ENCODE results near the gene MLF1. TPM values are rescaled to one million over a fixed set of nuclear protein-coding genes. Genes with fewer than 3 reads are reported as not detected.

MLF1 gene
- total RNA-seq, 1 experiment from 2014 or later = 20.4 TPM

GRCh38 chr3:158535918-158536317 is 35.1 kb upstream of the MLF1 start:
- no peak overlapping the region for H3K4me2 ChIP-seq (ENCODE audit: insufficient read depth, insufficient read length, low read length)
- H3K79me2 ChIP-seq (ENCODE audit: insufficient read depth, low read length) = no peaks in the 10 kb centered on the region
- no peak overlapping the region for H3K56ac ChIP-seq (ENCODE audit: insufficient read length, low read depth, low read length)
- H2AFZ ChIP-seq (ENCODE audit: low read length) = no peak overlapping the region
- H2BK5ac ChIP-seq (ENCODE audit: insufficient read length, low read length) = no peak overlapping the region
- no peak overlapping the region for H4K8ac ChIP-seq (replicated peaks; ENCODE audit: insufficient read length, low read depth, low read length)
- H3K36me3 Mint-ChIP-seq (ENCODE audit: insufficient read depth in 1 of 3, low read depth in 3 of 3) = no peaks in the 10 kb centered on the region
- H2AK5ac ChIP-seq (ENCODE audit: insufficient read length, low read length) = no peak overlapping the region
- no peak overlapping the region for H3K27ac Mint-ChIP-seq
- no peaks in the 10 kb centered on the region for H3K27me3 ChIP-seq (ENCODE audit: insufficient read depth, low read length)
- H3K9ac ChIP-seq (ENCODE audit: extremely low read depth, insufficient read length, low read length) = no peak overlapping the region
- no peaks in the 10 kb centered on the region for H3K27me3 Mint-ChIP-seq (ENCODE audit: low read depth)
- H3K4me1 Mint-ChIP-seq = 0 out of 4 replicates have a peak, but pooled peaks cover 0 to 3% of the 10 kb centered on the region in 2 experiments
- H4K20me1 ChIP-seq (ENCODE audit: control insufficient read depth, insufficient read depth, insufficient read length) = no peaks in the 10 kb centered on the region
- H2BK15ac ChIP-seq (ENCODE audit: low read depth, low read length) = no peak overlapping the region
- H3K4ac ChIP-seq (ENCODE audit: low read depth, low read length) = no peak overlapping the region
- TF ChIP-seq, protein P1, sequence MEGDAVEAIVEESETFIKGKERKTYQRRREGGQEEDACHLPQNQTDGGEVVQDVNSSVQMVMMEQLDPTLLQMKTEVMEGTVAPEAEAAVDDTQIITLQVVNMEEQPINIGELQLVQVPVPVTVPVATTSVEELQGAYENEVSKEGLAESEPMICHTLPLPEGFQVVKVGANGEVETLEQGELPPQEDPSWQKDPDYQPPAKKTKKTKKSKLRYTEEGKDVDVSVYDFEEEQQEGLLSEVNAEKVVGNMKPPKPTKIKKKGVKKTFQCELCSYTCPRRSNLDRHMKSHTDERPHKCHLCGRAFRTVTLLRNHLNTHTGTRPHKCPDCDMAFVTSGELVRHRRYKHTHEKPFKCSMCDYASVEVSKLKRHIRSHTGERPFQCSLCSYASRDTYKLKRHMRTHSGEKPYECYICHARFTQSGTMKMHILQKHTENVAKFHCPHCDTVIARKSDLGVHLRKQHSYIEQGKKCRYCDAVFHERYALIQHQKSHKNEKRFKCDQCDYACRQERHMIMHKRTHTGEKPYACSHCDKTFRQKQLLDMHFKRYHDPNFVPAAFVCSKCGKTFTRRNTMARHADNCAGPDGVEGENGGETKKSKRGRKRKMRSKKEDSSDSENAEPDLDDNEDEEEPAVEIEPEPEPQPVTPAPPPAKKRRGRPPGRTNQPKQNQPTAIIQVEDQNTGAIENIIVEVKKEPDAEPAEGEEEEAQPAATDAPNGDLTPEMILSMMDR (conservative IDR thresholded peaks at IDR 0.05) = no peak
- no peaks in the 10 kb centered on the region for H3K9me3 ChIP-seq (ENCODE audit: control insufficient read depth, low read depth, low read length)
- H3K27ac ChIP-seq (ENCODE audit: insufficient read length, low read depth, low read length) = no peak overlapping the region
- no peak overlapping the region for H4K91ac ChIP-seq (ENCODE audit: insufficient read length, low read depth, low read length)
- H4K5ac ChIP-seq (ENCODE audit: insufficient read length, low read depth, low read length) = no peak overlapping the region
- H2BK20ac ChIP-seq (ENCODE audit: low read depth, low read length, poor library complexity, severe bottlenecking) = no peak overlapping the region
- no CpG with 5 or more reads among the region's 2 CpGs for WGBS (ENCODE audit: extremely low coverage, insufficient read length, low lambda C conversion rate)
- no peak overlapping the region for H3T11ph ChIP-seq (ENCODE audit: low read length)
- no peak overlapping the region for H3K14ac ChIP-seq (ENCODE audit: insufficient read depth, low read length)
- H3K4me1 ChIP-seq (ENCODE audit: insufficient read depth, low read length) = no peaks in the 10 kb centered on the region
- no peak overlapping the region for H3K4me3 Mint-ChIP-seq
- H3K79me1 ChIP-seq (ENCODE audit: insufficient read depth, low read depth, low read length, poor library complexity, severe bottlenecking) = no peaks in the 10 kb centered on the region
- H3K23ac ChIP-seq (ENCODE audit: insufficient read length, low read depth, low read length) = no peak overlapping the region
- H3K18ac ChIP-seq (ENCODE audit: insufficient read length, low read depth, low read length) = no peak overlapping the region
- H3K9me3 Mint-ChIP-seq = no peaks in the 10 kb centered on the region
- H2BK12ac ChIP-seq (ENCODE audit: insufficient read length, low read depth, low read length) = no peak overlapping the region
- H2BK120ac ChIP-seq (ENCODE audit: low read depth, low read length, poor library complexity, severe bottlenecking) = no peak overlapping the region
- DNase-seq = no peak
- no peaks in the 10 kb centered on the region for H3K23me2 ChIP-seq (ENCODE audit: insufficient read length, low read depth, low read length, poor library complexity, severe bottlenecking)
